ENCODE results near the gene FKBP1B.

The FKBP1B gene

DNA sequence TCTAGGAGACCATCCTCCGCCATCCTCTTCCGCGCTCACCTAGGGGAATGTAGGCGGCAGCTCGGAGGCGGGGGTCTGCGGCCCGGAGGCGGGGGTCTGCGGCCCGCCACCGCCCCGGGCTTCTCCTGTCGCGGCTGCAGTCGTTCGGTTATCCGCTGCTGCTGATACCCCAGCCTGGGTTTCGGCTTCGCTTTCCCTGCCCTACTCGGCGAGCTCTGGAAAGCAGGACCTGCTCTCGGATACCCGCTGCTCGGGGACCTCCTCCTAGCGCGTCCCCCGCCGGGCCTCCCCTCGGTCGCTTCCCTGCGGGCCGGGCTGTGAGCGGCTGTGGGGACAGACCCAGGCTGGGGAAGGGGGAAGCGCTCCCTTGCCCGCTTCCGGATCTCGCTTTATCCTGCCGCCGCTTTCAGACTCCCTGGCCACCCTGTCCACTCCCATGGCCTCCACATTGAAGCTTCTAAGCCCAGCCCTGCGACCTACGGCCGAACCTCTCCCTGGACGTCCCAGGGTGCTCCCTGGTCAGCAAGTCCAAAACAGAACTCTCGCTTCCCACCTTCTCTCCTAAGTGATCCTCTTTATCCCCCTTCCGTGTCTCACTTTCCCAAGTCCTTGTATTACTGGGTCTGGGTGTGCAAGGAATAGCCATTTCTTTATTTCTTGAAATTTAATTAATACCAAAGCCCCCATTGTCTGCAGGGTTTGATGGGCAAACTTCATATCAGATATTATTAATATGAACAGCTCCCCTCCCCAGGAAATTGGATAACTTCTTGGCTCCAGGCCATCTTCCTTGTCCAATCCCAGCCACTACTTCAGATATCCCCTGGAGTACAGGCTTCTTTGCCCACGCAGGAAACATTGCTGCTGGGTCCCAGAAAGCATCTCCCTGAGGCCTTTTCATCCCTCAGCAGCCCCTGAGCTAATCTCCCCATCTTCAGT is 769 bp downstream of the FKBP1B start:
- DNase-seq (ENCODE audit: insufficient read length) (no peak), FAIRE-seq (no peak)
- TF ChIP-seq POLR2AphosphoS5 (IDR thresholded peaks at IDR 0.05; ENCODE audit: low read depth, low read length) (no peak), POLR2A (IDR thresholded peaks at IDR 0.05; ENCODE audit: low read depth, low read length) (no peak), TAF1 (IDR thresholded peaks at IDR 0.05; ENCODE audit: borderline replicate concordance, low read depth, low read length) (no peak)

DNA sequence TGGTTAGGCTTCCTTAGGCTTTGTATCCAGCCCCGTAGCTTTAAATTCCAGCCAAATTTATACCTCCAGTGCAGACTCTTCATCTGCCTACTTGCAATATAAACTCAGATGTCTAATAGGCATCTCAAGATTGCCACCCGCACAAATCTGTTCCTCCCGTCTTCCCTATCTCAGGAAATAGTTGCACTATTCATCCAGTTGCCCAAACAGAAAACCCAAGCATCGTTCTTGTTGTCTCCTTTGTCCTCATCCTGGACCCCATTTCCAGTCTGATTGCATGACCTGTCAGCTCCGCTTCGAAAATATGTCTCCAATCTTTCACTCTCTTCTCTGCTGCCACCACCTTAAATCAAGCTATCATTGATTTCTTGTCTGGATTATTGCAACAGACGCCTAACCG is 2.3 kb downstream of the FKBP1B start:
- TF ChIP-seq TAF1 (IDR thresholded peaks at IDR 0.05; ENCODE audit: borderline replicate concordance, low read depth, low read length) (no peak), POLR2AphosphoS5 (IDR thresholded peaks at IDR 0.05; ENCODE audit: low read depth, low read length) (no peak), POLR2A (IDR thresholded peaks at IDR 0.05; ENCODE audit: low read depth, low read length) (no peak)
- DNase-seq (ENCODE audit: insufficient read length): no peak
- FAIRE-seq: no peak

DNA sequence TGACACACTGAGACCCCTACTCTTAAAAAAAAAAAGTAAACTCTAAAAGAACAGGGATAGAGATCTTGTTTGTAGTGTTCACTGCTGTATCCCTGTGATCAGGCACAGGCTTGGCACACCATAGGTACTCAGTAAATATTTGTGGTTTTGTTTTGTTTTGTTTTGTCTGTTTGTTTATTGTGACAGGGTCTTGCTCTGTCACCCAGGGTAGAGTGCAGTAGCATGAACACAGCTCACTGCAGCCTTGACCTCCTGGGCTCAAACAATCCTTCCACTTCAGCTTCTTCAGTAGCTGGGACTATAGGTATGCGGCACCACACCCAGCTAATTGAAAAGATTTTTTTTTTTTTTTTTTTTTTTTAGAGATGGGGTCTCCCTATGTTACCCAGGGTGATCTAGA is 3.4 kb downstream of the FKBP1B start:
- no peak for FAIRE-seq
- no peak for DNase-seq (ENCODE audit: insufficient read length)
- TF ChIP-seq POLR2A (IDR thresholded peaks at IDR 0.05; ENCODE audit: low read depth, low read length) (no peak), POLR2AphosphoS5 (IDR thresholded peaks at IDR 0.05; ENCODE audit: low read depth, low read length) (no peak), TAF1 (IDR thresholded peaks at IDR 0.05; ENCODE audit: borderline replicate concordance, low read depth, low read length) (no peak)

DNA sequence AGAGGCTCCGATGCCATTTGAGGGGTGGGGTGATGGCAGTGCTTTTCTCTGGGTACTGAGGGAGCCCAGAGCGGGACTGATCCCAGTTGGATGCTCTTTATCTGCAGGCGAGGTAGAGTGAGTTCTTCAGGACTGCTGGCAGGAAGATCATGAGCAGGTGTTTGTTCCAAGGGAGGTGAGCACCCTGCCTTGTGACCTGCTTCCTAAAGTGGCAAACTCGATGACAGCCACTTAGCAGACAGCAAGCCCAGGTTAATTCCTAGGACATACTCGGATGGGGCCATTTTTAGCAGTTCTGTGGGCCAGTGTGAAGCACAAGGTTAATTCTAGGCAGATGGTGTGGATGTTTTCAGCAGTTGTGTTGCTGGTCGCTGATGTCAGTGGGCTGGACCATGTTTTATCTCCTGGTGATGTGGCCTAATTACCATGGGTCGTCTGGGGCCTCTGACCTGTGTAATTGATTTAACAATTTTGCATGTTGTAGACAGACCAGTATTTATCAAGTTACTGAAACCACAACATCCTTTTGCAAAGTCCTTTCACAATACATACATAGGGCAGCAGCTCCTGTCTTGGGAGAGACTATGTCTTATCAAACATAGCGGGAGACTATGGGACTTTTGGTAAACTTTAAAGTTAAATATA is 4.9 kb downstream of the FKBP1B start:
- FAIRE-seq (no peak), DNase-seq (ENCODE audit: insufficient read length) (no peak)
- no peak for TF ChIP-seq TAF1 (IDR thresholded peaks at IDR 0.05; ENCODE audit: borderline replicate concordance, low read depth, low read length)
- no peak for TF ChIP-seq POLR2A (IDR thresholded peaks at IDR 0.05; ENCODE audit: low read depth, low read length)
- TF ChIP-seq POLR2AphosphoS5 (IDR thresholded peaks at IDR 0.05; ENCODE audit: low read depth, low read length): no peak

DNA sequence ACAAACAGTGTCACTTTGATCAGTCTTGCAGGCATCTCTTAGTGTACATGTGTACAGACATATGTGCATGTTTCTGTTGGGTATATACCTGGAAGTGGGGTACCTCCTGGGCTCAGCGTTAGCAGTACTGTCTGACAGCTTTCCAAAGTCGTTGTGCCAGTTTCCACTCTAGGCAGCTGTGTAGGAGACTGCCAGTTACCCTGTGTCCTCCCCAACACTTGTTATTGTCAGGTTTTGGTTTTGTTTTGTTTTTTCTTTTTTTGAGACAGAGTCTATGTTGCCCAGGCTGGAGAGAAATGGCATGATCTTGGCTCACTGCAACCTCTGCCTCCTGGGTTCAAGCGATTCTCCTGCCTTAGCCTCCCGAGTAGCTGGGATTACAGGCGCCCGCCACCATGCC is 6.2 kb downstream of the FKBP1B start:
- FAIRE-seq (no peak), DNase-seq (ENCODE audit: insufficient read length) (no peak)
- no peak for TF ChIP-seq TAF1 (IDR thresholded peaks at IDR 0.05; ENCODE audit: borderline replicate concordance, low read depth, low read length)
- TF ChIP-seq POLR2A (IDR thresholded peaks at IDR 0.05; ENCODE audit: low read depth, low read length): no peak
- TF ChIP-seq POLR2AphosphoS5 (IDR thresholded peaks at IDR 0.05; ENCODE audit: low read depth, low read length): no peak

DNA sequence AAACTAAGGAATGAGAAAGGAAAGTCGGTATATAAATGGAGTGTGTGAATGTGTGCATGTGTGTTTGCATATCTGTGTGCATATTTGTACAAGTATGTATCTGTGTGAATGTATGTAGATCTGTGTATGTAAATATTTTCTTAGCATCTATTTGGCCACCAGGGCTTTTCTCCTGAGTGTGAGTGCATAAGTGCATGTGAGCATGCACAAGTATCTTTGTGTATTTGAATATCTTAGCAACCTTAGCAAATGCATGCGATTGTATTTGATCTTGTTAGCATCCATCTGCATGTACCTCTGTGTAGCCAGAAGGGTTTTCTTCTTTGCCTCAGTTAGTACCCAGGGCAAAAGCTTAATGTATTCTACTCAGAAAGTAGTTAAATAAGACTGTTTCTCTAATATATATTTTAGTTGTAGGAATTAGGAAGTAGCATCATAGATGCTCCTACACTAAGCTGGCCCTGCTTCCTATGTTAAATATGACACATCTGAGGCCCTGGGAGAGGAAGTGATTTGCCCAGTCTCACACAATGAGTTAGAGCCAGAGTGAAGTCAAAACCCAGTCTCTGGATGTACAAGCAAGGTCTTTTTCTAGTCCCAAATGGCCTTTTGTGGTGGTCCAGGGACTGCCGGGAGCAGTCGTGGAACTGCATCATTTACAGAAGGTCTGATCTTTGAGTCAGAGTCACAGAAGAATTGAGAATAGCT is 9.2 kb downstream of the FKBP1B start:
- no peak for FAIRE-seq
- DNase-seq (ENCODE audit: insufficient read length): no peak
- no peak for TF ChIP-seq POLR2AphosphoS5 (IDR thresholded peaks at IDR 0.05; ENCODE audit: low read depth, low read length)
- no peak for TF ChIP-seq POLR2A (IDR thresholded peaks at IDR 0.05; ENCODE audit: low read depth, low read length)
- TF ChIP-seq TAF1 (IDR thresholded peaks at IDR 0.05; ENCODE audit: borderline replicate concordance, low read depth, low read length): no peak

DNA sequence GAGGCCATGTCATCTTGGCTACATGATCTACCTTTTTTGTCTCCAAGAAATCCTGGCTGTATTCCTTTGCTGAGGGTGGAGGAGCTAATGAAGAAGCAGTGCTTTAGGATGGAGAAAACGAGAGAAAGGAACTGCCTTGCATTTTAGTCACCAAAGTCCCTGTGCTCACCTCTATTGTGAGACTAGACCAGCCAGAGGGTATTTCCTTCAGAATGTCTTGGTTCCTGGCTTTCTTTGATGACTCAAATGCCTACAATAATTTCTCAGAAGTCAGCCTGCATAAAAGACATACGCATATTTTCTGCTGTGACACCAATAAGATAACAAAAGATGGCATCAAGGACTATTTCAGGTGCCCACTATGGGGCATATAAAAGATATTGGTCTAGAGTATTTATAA is 15.8 kb downstream of the FKBP1B start:
- TF ChIP-seq POLR2AphosphoS5 (IDR thresholded peaks at IDR 0.05; ENCODE audit: low read depth, low read length) (no peak), TAF1 (IDR thresholded peaks at IDR 0.05; ENCODE audit: borderline replicate concordance, low read depth, low read length) (no peak), POLR2A (IDR thresholded peaks at IDR 0.05; ENCODE audit: low read depth, low read length) (no peak)
- FAIRE-seq (no peak), DNase-seq (ENCODE audit: insufficient read length) (no peak)

DNA sequence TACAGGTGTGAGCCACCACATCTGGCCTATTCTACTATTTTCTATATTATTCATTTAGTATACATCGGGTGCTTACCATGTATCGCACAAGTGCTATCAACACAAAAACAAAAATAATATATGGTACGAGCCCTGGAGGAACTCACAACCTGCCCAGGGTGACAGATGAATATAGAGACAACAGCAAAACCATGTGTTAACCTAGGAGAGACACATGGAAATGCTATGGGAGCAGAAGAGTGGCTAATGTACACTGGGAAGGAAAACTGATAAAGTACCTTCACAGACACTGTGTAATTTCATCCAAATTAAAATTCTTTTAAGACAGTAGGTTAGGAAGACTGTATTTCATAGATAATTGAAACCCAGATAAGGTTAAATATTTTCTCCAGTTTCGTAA is 22.7 kb downstream of the FKBP1B start:
- FAIRE-seq (no peak), DNase-seq (ENCODE audit: insufficient read length) (no peak)
- TF ChIP-seq POLR2A (IDR thresholded peaks at IDR 0.05; ENCODE audit: low read depth, low read length): no peak
- TF ChIP-seq POLR2AphosphoS5 (IDR thresholded peaks at IDR 0.05; ENCODE audit: low read depth, low read length): no peak
- no peak for TF ChIP-seq TAF1 (IDR thresholded peaks at IDR 0.05; ENCODE audit: borderline replicate concordance, low read depth, low read length)

DNA sequence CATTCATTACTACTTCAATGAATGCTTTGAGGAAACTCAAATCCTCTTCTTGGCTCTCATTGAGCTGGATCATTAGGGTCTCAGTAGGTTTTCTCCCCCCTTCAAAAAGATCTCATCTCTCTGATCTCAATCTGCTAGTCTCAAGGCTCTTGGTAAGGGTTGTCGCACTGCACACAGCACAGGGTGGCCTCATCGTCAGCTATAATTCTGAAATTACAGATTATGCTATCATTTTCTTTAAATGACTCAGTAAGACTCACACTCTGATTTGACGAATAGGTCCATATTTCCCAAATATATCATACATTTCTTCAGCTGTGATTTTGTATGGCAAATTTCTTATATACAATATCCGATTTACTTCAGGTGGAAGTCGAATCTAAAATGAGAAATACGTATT is 24.3 kb downstream of the FKBP1B start:
- TF ChIP-seq POLR2A (IDR thresholded peaks at IDR 0.05; ENCODE audit: low read depth, low read length): no peak
- no peak for TF ChIP-seq TAF1 (IDR thresholded peaks at IDR 0.05; ENCODE audit: borderline replicate concordance, low read depth, low read length)
- no peak for TF ChIP-seq POLR2AphosphoS5 (IDR thresholded peaks at IDR 0.05; ENCODE audit: low read depth, low read length)
- FAIRE-seq (no peak), DNase-seq (ENCODE audit: insufficient read length) (no peak)

DNA sequence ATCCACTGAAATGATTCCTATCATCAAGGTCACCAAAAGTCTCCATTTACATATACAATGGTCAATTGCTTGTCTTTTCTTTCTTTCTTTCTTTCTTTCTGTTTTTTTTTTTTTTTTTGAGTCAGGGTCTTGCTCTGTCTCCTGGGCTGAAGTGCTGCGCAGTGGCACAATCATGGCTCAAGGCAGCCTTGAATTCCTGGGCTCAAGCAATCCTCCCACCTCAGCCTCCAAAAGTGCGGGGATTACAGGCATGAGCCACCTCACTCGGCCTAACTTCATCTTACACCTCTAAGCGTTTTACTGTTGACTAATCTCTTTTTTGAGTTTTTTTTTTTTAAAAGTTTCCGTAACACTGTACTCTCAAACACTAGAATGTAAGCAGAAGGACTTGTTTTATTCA is 25.7 kb downstream of the FKBP1B start:
- no peak for TF ChIP-seq POLR2AphosphoS5 (IDR thresholded peaks at IDR 0.05; ENCODE audit: low read depth, low read length)
- TF ChIP-seq POLR2A (IDR thresholded peaks at IDR 0.05; ENCODE audit: low read depth, low read length): no peak
- TF ChIP-seq TAF1 (IDR thresholded peaks at IDR 0.05; ENCODE audit: borderline replicate concordance, low read depth, low read length): no peak
- DNase-seq (ENCODE audit: insufficient read length): no peak
- FAIRE-seq: no peak
